SH-SY5Y (cell line): ENCODE results near the gene SDHA.

Source experiments
- GATA2 ChIP-seq: IDR thresholded peaks from 2 replicates; pipeline ENCODE4 v1.6.1; 2011; ENCODE audit warnings: mild to moderate bottlenecking, low read depth, low read length
- GATA3 ChIP-seq: IDR thresholded peaks from 2 replicates; pipeline ENCODE4 v1.6.1; 2011; ENCODE audit warnings: low read depth, mild to moderate bottlenecking, low read length, moderate library complexity

- TF ChIP-seq GATA3 (no peak), GATA2 (no peak)
Measured at GRCh38 chr5:191036-191948, 26.8 kb upstream of the SDHA start, which contains the start of gene LRRC14B.
